ENCODE data around the gene PIGL.
"Not testable (repeated sequence)": the region's sequence is repeated elsewhere in the genome, so short reads cannot be mapped to it uniquely, and the experiment has no call there.

Gene PIGL

GRCh38 chr17:16222406-16222805 is 5.4 kb downstream of the PIGL start:
- DNase-seq = no peak

GRCh38 chr17:16229912-16230561 is 13.0 kb downstream of the PIGL start:
- DNase-seq = not testable (repeated sequence)

- DNase-seq = no peak
Observed at GRCh38 chr17:16232391-16232790, 15.4 kb downstream of the PIGL start.

GRCh38 chr17:16239931-16240330 is 22.9 kb downstream of the PIGL start:
- no peak for DNase-seq

GRCh38 chr17:16241906-16242399 is 24.9 kb downstream of the PIGL start:
- no peak for DNase-seq

GRCh38 chr17:16243385-16243784 is 26.4 kb downstream of the PIGL start:
- no peak for DNase-seq

- DNase-seq = no peak
Observed at GRCh38 chr17:16243801-16244567, 27.0 kb downstream of the PIGL start.

- DNase-seq = no peak
Observed at GRCh38 chr17:16247586-16247984, 30.6 kb downstream of the PIGL start.

- DNase-seq = no peak
Observed at GRCh38 chr17:16250635-16251034, 33.6 kb downstream of the PIGL start.

GRCh38 chr17:16251043-16251442 is 34.0 kb downstream of the PIGL start:
- no peak for DNase-seq

GRCh38 chr17:16251556-16251955 is 34.5 kb downstream of the PIGL start:
- DNase-seq = no peak

- DNase-seq = no peak
Observed at GRCh38 chr17:16254773-16255400, 37.9 kb downstream of the PIGL start.

GRCh38 chr17:16255481-16255921 is 38.5 kb downstream of the PIGL start:
- no peak for DNase-seq

- DNase-seq = no peak
Observed at GRCh38 chr17:16258901-16259300, 41.9 kb downstream of the PIGL start.

GRCh38 chr17:16259926-16260325 is 42.9 kb downstream of the PIGL start:
- no peak for DNase-seq

- DNase-seq = no peak
Observed at GRCh38 chr17:16261049-16261448, 44.0 kb downstream of the PIGL start.

GRCh38 chr17:16262201-16262600 is 45.2 kb downstream of the PIGL start:
- no peak for DNase-seq

- DNase-seq = no peak
Observed at GRCh38 chr17:16267174-16267573, 50.2 kb downstream of the PIGL start.

- DNase-seq = no peak
Observed at GRCh38 chr17:16269658-16270057, 52.6 kb downstream of the PIGL start.

GRCh38 chr17:16272111-16272840 is 55.3 kb downstream of the PIGL start:
- DNase-seq = no peak

GRCh38 chr17:16273499-16273898 is 56.5 kb downstream of the PIGL start:
- no peak for DNase-seq

- DNase-seq = no peak
Observed at GRCh38 chr17:16273929-16274339, 56.9 kb downstream of the PIGL start.

GRCh38 chr17:16275024-16275423 is 58.0 kb downstream of the PIGL start:
- no peak for DNase-seq
